Epithelial cell of prostate (primary cell): Measurements from ENCODE around the gene CAP2.
A peak's percentile ranks its signal among the peaks of the same experiment; 100 is the strongest.

Source experiments
- DNase-seq: peaks from one replicate; pipeline ENCODE4 v3.0.0-alpha.2; 2011; ENCODE audit warnings: low read depth, low spot score
- H3K27ac ChIP-seq: fragments of 450-650 bp; 2 replicates; pipeline ENCODE4 v1.5.1; 2017; ENCODE audit warnings: mild to moderate bottlenecking

CAP2 gene

DNA sequence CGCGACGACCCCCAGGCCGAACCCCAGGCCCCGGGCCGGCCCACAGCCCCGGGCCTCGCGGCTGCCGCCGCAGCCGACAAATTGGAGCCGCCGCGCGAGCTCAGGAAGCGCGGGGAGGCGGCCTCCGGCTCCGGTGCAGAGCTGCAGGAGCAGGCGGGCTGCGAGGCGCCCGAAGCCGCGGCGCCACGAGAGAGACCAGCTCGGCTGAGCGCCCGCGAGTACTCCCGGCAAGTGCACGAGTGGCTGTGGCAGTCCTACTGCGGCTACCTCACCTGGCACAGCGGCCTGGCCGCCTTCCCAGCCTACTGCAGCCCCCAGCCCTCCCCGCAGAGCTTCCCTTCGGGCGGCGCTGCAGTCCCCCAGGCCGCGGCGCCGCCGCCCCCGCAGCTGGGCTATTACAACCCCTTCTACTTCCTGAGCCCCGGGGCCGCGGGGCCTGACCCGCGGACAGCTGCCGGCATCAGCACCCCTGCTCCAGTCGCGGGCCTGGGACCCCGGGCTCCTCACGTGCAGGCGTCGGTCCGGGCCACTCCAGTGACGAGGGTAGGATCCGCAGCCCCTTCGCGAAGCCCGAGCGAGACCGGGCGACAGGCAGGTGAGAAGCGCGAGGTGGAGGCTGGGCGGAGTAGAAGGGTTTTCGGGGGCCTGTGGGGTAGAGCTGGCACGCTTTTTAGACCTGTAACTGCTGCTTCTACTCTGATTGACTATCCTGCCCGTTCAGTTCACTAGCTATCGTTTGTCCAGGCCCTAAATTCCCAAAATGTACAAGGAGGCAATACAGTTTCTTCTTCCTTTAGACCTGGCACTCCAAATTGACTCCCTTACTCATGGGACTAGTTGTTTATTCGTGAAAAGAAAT lies 207.4 kb downstream of the CAP2 start:
- no peak for DNase-seq
- H3K27ac ChIP-seq, result peak overlapping the region; percentile 35

- no peak for DNase-seq
- peak overlapping the region; percentile 35 for H3K27ac ChIP-seq
These were observed 207.9 kb downstream of the CAP2 start for GRCh38 chr6:17601386-17601703.

- H3K27ac ChIP-seq, result no peak overlapping the region
- no peak for DNase-seq
These were observed 209.5 kb downstream of the CAP2 start for GRCh38 chr6:17602888-17603287.

DNA sequence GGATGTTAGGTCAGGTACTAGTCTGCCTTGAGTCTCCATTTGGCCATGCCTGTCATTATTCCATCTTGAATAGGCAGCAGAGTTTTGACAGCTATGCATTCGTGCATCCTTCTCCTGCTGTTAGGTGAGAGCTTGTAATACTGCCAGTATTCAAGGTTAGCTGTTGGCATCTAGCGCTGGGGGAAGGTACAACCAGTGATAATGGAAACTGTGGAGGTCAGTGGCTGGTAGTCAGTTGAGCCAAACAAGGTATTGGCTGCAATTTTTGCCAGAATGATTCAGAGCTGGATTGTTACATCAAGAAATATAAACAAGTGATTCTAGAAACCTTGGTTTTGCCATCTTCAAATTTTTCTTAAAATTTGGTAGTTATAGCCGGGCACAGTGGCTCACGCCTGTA lies 213.2 kb downstream of the CAP2 start:
- H3K27ac ChIP-seq, result no peak overlapping the region
- no peak for DNase-seq
